Stimulated activated CD4-positive, alpha-beta T cell treated with anti-CD3 and anti-CD28 coated beads, Interleukin-1b, Interleukin-23, amount 100 ng/mL, for 24 hours (primary cell): Measurements from ENCODE around the gene NIP7.
"Not testable (repeated sequence)": the region's sequence is repeated elsewhere in the genome, so short reads cannot be mapped to it uniquely, and the experiment has no call there.

Experiments
- DNase-seq, 4 experiments: peaks; one replicate each; pipeline ENCODE4 v3.0.0-alpha.2; 2020; ENCODE audit warnings: low read depth in 4 of 4, low spot score in 1 of 4

The NIP7 gene

GRCh38 chr16:69339289-69340094 lies at the start of gene NIP7, which contains the start of gene COG8:
Gene NIP7 (plus strand): TSS chr16:69339772. CDS start chr16:69339830, 58 bp downstream.
Gene COG8 (minus strand): TSS chr16:69339564. CDS start chr16:69339552, 12 bp downstream.
- DNase-seq, result peak; percentile 81 to 93 (median 82)

- not testable (repeated sequence) for DNase-seq
Measured at GRCh38 chr16:69291657-69292056, 47.9 kb upstream of the NIP7 start.

GRCh38 chr16:69293401-69293800 lies 46.2 kb upstream of the NIP7 start:
- DNase-seq, result no peak

DNA sequence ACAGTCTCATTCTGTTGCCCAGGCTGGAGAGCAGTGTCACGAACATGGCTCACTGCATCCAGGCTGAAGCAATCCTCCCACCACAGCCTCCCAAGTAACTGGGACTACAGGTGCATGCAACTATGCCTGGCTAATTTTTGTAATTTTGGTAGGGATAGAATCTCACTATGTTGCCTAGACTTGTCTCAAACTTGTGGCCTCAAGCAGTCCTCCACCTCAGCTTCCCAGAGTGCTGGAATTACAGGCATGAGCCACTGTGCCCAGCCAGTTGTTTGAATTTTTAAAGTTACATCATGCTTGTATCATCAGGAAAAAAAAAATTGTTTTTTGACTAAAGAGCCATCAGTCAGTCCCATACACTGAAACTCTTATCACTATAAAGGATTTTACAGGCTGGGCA lies 45.5 kb upstream of the NIP7 start:
- DNase-seq, result no peak

- DNase-seq, result not testable (repeated sequence)
Measured at GRCh38 chr16:69296771-69297170, 42.8 kb upstream of the NIP7 start.

DNA sequence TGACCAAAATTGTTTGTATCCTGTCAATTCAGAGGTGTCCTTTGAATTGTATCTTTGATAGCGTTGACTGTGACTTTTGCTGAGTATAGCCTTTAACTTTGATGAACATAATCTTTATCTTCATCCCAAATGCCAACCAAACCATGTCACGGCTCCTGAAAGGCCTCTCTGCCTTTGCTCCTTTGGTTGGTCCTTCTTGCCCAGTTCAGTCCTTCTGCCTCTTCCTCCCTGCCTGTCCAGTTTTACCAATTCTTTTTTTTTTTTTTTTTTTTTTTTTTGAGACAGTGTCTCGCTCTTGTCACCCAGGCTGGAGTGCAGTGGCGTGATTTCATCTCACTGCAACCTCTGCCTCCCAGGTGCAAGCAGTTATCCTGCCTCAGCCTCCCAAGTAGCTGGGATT lies 41.3 kb upstream of the NIP7 start:
- no peak for DNase-seq

DNA sequence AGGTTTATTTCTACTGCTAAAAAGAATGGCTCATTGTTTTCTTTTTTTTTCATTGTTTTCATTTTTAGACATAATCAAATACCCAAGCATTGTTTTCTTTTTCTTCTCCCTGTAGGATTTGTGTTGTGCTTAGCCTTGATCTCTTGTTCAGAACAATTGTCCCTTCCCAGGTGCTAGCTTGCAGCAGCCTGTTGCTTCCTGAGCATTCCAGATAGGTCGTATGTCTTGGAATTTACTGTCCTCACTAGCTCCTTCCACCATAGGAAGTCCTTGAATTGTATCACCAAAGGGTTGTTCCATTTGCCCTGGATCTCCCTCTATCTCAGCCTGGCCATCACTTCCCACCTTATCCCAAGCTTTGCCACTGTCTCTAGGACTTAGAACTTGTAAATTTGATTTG lies 38.4 kb upstream of the NIP7 start:
- DNase-seq, result no peak

DNA sequence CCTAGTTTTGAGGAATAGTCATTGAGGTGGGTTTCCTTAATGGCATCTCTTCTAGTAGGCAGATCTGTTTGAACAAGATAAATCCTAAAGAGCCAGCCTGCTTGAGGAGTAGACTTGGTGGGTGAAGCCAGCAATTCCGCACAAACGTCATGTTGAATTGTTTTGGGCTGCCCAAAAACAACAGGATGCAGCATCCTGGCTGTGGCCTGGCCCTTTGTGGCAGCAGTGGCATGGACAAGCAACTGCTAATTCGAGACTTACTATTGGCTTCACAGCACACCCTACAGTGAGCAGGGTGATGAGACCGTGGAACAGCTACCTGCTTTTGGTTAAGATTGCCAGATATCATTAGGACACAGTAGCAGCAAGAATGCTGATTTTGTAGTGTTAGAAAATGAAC lies 37.7 kb upstream of the NIP7 start:
- no peak for DNase-seq

- DNase-seq, result no peak
Measured at GRCh38 chr16:69302301-69302700, 37.3 kb upstream of the NIP7 start.

GRCh38 chr16:69306031-69306430 lies 33.5 kb upstream of the NIP7 start:
- no peak for DNase-seq

DNA sequence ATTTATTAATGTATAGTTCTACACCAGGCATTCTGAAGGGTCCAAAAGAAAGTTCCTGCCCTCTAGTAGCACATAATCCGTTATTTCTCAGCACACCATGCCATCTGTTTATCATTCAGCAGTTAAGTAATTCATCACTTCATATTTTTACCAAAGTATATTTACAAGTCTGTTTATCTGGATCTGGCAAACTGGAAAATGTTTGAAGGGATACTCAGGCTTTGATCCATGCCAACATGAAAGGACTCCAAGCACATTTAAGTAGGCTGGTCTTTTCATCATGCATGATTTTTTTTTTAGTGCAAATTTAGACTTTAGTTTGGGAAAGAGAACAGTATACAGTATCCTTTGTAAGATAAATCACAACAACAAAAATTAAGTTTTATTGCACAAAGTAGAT lies 32.5 kb upstream of the NIP7 start:
- no peak for DNase-seq

- no peak for DNase-seq
Measured at GRCh38 chr16:69307856-69308255, 31.7 kb upstream of the NIP7 start.

DNA sequence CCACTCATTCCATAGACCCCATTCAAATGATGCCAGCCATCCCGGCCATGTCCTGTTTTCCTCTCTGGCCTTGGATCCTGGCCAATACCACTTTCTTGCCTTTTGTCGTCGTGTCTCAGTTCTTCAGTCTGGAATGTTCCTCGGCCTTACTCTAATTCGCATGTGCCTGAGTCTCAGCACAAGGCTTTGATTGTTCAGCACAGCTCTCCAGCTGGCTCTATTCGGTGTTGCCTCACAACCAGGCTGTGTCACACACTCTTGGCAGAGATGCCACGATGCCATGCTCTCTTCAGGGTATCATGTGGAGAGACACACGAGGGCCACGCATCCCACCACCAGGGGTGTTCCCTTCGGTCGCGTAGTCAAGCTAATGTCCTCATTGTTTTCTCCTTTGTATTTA lies 30.3 kb upstream of the NIP7 start:
- DNase-seq, result no peak

- peak; percentile 95 to 97 (median 96) for DNase-seq
Measured at GRCh38 chr16:69310653-69311532, 28.7 kb upstream of the NIP7 start, which contains the start of gene VPS4A. Gene VPS4A (plus strand): TSS chr16:69311350. CDS start chr16:69311512, 162 bp downstream.

DNA sequence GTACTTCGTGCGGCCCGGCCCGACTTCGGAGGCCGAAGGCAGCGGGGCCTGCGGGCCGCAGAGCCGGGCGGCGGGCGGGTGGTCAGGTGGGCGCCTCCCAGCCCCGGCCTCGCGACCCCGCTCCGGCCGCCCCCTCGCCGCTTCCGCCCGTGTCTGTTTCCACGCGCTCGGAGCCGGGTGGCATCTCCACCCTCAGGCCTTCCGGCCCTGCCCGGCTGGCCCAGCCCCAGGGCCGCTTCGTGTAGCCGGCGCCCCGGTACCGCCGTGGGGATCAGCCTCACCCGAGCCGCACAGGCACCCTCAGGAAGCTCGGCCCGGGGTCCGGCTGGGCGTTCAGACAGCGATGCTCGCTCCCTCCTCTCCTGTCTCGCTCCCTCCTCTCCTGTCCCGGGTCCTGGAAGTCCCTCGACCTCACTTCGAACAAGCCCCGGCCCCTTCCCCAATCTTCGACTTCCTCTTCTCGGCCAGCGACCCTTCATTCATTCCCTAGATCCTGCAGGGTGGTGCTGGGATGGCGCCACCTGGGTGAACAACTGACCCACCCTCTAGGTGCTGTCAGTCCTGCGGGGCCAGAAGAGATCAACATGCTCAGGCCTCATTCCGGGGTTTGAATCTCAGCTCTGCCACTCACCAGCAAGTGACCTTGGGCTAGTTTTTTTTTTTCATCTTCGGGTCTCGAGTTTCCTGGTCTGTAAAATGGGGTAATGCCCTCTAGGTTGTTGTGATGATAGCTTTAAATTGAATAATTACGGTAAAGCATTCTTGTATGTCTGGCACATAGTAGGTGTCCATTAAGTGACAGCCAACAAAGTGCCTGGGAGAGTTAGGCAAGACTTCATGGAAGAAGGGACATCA lies 27.8 kb upstream of the NIP7 start:
- peak in 1 of 4 experiments; percentile 36 for DNase-seq

DNA sequence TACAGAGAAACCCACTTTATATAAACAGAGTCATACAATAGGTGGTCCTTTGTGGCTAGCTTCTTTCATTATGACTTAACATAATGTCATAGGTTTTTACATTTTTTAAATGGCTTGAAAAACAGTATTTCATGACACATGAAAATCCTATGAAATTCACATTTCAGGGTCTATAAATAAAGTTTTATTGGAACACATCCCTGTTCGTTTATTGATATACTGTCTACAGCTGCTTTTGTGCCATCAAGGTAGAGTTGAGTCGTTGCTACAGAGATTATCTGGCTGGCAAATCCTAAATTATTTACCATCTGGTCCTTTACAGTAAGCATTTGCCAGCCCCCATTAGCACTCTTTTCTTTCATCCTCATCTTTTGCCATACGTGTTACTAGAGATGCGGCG lies 26.1 kb upstream of the NIP7 start:
- no peak for DNase-seq

GRCh38 chr16:69314534-69314933 lies 25.0 kb upstream of the NIP7 start:
- DNase-seq, result no peak

- no peak for DNase-seq
Measured at GRCh38 chr16:69315486-69316311, 23.9 kb upstream of the NIP7 start.

GRCh38 chr16:69316595-69317034 lies 23.0 kb upstream of the NIP7 start:
- DNase-seq, result no peak
